CD1c-positive myeloid dendritic cell (primary cell): ENCODE data around the gene AHRR.
A peak's percentile ranks its signal among the peaks of the same experiment; 100 is the strongest.

Experiments used
- DNase-seq: peaks from one replicate; pipeline ENCODE4 v3.0.0-alpha.2; 2016; ENCODE audit errors: extremely low spot score

AHRR gene

DNA sequence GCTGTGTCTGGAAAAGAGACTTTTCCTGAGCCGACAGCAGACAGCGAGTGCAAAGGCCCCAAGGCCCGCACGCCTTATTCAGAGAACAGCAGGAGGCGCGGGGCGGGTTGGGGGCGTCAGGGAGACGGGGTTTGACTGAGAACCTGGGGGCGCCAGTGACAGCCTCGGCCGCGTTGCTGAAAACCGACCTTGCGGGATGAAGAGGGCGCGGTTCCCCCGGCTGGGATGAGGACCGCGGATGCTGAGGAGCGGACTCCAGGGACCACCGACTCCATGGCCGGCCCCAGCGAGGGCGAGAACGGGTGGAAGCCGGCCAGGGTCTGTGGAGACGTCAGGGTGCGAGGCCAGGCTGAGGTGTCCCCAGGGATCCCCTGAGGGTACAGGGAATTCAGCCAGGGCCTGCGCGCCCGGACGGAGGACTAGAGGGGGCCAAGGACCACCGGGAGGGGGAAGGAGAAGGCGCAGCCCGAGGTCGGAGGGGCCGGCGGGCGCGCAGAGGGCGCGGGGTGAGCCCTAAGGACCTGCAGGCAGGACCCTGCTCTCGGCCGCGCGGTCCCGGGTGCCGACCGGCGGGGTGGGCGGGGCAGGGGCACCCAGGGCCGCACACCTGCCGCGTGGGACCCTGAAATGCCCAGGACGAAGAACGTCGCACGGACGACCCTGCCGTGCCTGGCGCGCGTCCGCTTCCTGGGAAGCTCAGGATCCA lies 837 bp upstream of the AHRR start:
- DNase-seq: no peak

DNA sequence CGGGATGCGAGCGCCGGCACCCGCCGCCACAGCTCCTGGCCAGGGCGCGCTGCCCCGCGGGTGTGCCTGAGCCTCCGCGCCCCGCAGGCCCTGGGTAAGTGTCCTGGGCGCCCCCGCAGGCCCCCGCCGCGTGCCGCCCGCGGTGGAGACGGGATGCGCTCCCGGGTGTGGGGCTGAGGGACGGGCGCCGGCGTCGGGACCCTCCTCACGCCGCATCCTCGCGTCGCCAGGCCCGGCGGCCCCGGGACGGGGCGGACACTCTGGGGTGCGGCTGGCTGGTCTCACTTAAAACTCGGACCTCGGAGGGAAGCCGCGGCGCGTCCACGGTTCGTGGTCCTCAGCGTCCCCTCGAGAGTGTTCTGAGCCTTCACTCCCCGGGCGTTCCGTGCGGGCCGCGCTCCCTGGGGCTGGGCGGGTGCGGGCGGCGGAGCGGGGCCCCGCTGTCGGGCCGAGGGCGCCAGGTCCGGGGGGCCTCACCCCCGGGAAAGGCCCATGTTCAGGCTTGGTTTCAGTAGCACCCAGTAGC lies 275 bp downstream of the AHRR start:
- no peak for DNase-seq

DNA sequence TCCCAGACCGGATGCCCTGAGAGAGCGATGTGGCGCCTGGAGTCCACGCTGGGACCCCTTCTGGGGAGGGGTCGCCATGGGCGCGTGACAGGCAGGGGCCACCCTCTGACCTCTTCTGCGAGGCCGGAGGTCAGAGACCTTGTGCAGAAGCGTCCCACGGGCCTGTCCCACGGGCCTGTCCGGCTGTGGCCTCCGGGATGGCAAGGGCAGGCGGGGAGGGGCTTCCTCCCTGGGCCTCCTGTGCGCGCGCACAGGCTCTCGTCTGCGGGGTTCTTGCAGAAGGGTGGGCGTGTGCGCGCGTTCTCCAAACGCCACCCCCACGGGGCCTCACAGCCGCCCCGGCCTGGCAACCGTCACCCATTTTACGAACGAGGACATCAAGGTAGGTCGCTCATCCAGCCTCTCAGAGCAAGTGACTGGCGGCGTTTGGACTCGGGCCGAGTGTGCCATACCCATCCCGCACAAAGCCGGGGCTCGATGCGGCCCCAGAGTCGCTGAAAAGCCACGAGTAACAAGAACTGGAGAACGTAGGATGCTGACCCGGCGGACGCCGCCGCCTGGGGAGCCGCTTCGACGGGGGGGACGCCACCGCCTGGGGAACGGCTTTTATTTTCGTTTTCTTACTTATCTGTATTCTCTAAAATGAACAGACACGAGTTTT lies 897 bp downstream of the AHRR start:
- DNase-seq: peak; percentile 54

GRCh38 chr5:322942-323879 lies 1.7 kb downstream of the AHRR start:
- no peak for DNase-seq

DNA sequence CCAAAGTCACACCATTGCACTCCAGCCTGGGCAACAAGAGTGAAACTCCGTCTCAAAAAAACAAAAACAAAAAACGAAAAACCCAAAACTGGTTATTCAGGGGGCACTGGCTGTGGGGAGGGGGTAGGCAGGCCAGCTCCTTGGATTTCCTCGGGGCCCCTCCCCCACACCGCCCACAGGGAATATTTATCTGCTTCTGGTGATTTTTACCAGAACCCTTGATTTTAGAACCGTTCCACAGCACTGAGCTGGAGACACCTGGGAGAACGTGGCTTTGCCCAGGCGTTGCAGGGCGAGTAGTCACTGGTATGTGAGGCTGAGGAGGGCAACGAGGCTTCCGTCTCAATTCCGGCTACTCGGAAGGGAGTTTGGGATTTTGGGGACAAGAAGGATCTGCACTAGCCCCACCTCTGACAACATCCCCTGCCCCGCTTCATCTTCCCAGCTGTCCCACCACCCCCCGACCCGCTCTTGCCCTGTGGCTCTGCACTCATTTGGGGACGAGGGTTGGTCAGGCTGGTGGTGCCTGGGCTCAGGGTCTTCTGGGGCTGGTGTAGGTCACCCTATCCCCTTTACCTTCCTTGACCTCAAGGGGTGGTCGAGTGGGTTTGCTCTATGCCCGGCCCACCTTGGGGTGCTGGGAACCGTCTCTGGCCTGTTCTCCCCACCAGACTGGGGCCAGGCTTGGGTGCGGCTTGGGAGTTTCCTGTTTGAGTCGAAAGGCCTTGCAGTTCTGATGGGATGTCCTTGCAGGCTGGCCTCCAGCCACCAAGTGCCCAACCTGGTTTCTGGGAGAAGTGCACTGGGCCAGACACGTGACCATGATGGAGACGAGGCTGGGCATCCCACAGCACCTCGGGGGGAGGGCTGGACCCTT lies 3.5 kb downstream of the AHRR start:
- no peak for DNase-seq

- DNase-seq: no peak
These were observed 4.6 kb downstream of the AHRR start for GRCh38 chr5:326109-326508.

DNA sequence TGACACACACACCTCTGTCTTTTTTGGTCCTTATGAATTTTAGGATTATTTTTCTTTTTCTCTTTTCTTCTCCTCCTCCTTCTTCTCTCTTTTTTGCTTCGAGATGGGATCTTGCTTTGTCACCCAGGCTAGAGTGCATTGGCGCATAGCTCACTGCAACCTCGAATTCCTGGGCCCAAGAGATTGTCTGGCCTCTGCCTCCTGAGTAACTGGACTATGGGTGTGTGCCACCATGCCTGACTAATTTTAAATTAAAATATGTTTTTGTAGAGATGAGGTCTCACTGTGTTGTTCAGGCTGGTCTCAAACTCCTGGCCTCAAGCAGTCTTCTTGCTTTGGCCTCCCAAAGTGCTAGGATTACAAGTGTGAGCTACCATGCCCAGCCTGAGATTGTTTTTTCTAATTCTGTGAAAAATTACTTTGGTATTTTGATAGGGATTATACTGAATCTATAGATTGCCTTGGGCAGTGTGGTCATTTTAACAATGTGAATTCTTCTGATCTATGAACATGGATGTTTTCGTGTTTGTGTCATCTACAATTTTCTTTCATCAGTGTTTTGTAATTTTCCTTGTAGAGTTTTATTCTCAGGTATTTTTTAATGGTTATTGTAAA lies 7.7 kb downstream of the AHRR start:
- DNase-seq: no peak

GRCh38 chr5:329768-330167 lies 8.3 kb downstream of the AHRR start:
- DNase-seq: no peak

DNA sequence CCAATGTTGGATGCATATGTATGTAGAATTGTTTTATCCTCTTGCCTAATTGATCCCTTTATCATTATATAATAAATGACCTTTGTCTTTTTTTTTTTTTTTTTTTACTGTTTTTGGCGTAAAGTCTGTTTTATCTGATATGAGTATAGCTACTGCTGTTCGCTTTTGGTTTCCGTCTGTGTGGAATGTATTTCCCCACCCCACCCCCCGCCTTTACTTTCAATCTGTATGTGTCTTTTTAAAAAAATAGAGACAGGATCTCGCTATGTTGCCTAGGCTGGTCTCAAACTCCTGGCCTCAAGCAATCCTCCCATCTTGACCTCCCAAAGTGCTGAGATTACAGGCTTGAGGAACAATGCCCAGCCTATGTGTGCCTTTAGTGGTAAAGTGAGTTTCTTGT lies 11.3 kb downstream of the AHRR start:
- DNase-seq: no peak

- DNase-seq: no peak
These were observed 12.4 kb downstream of the AHRR start for GRCh38 chr5:333945-334344.

DNA sequence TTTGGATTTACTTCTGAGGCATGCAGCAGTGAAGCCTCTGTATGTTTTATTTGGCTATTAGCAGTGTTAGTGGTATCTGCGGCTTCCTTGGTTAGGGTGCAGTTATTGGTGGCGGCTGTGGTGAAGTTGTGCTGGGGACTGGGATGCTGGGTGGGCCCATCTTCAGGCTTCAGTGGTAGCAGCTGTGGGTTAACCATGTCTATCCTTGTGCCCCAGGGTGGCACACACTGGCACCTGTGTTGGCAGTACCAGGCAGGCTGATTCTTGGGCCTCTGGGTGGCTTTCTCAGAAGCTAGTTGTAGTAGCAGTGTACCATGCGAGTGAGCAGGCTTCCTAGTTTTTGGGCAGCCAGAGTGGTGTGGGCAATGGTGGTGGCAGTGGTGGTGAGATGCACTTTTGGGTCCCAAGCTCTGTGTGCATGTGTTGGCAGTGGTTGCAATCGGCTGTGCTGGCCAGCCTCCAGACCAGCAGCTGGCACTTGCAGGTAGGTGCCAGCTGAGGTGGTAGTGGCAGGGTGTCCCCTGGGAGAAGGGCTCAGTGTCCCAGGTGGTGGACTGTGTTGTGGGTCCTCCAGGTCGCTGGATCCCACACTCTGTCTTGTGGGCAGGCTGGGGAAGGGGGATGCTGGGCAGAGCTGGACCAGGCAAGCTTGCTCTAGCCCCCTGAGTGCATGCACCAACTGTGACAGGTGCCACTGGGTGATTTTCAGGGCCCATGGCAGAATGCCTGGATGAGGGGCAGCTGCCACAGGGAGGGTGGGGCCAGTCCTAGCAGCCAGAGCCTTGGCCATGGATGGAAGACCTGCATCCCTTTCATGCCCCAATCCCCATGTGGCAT lies 13.6 kb downstream of the AHRR start:
- DNase-seq: no peak

DNA sequence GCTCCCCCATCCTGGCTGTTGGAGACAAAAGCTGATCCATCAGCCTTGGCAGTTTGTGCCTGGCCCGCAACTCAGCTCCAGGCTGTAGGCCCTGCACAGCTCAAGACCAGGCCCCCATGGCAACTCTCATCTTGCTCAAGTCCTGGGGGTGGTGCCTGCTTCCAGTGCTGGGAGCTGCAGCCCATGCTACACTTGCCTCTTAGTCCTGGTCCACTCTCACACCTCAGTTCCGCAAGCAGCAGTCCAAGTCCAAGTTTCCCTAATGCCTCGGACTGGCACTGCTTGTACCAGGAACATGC lies 14.2 kb downstream of the AHRR start:
- DNase-seq: no peak

DNA sequence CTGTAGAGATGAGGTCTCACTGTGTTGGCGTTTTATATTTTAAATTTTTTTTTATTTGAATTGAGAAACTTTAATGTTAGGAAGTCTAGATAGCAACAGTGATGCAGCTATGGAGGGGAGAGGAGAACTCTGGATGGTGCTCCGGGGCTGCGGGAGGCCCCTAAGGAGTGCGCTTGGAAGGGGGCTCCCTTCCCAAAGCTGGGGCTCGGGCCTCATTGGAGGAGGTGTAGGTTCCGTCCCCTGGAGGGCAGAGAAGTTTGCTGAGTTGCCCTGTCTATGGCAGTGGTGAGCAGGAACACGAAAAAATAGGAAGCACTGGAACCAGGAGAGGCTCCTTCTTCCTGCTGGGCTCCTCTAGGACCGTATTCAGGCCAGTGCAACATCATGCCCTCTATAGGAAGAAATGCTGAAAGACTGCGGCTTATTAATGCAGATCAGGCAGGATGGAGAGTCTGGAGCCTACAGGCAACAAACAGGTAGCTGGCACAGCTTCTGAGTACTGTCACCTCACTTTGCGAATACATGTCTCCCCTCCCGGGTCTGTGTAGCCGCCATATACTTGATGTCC lies 16.1 kb downstream of the AHRR start:
- no peak for DNase-seq

GRCh38 chr5:342501-343460 lies 21.3 kb downstream of the AHRR start:
- DNase-seq: peak; percentile 77

DNA sequence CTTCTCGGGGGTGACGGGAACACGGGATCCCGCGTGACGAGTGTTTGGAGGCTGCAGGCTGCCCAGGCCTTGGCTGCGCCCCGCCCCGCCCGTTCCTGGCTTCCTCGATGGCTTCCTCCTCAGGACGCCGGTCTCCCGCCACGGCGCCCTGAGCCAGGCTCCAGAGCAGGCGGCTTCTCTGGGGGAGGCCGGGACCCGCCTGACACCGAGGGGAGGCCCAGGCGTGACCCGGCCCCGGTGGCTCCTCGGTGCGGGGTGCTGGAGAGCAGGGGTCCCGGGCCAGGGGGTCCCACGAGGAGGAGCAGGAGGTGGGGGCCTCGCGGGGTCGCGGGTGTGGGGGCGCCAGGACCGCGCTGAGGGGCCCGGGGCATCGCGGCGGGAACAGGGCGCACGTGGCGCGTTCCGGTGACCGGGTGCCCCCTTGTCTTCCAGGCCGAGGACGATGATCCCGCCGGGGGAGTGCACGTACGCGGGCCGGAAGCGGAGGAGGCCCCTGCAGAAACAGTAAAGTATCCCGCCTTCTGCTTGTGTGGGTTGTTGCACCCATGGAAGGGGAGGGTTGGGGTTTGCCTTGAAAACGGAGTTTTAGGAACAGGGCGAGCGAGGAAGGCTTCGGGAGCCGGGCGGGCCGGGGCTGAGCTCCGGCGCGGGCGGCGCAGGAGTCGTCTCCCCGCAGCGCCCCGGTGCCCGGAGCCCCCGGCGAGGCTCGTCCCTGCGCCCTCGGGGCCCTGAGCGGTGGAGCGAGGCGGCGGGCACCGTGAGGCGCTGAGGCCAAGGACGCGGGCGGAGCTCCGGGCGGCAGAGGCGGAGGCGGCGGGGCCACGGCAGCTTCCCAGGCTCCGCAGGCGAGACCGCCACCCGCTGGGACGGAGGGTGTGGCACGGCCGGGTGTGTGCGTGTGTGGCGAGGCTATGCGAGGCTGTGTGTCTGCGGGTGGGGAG lies 22.2 kb downstream of the AHRR start:
- DNase-seq: peak; percentile 75

- DNase-seq: no peak
These were observed 23.2 kb downstream of the AHRR start for GRCh38 chr5:344668-345067.

GRCh38 chr5:345404-346195 lies 24.1 kb downstream of the AHRR start:
- no peak for DNase-seq
